ENCODE results near the gene IKBIP. TPM values are rescaled to one million over a fixed set of nuclear protein-coding genes. Genes with fewer than 3 reads are reported as not detected.
"Not testable (repeated sequence)": the region's sequence is repeated elsewhere in the genome, so short reads cannot be mapped to it uniquely, and the experiment has no call there.

IKBIP gene
- total RNA-seq, 1 donor from 2014 or later: 74.2 TPM

DNA sequence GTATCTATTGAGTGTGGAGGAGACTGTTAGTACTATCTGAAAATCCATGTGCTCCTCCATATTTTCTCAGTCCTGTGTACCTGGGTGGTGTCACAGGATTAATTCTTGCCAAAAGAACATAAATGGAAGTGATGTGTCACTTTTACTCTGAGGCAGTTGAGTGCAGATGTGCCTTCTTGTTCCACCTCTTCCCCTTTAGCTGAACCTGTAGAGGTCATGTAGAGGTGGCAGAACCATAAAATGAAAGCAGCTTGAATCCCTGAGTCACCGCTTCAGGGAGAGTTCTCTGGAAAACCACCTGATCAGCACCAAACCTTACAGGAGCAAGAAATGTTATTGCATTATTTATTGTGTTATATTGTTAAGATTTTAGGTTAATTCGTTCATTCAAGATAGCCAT, 65.8 kb downstream of the IKBIP start:
- no peak for DNase-seq (ENCODE audit: extremely low read depth, low read depth, low spot score)

GRCh38 chr12:98578392-98578791, 66.2 kb downstream of the IKBIP start:
- no peak for DNase-seq (ENCODE audit: extremely low read depth, low read depth, low spot score)

DNA sequence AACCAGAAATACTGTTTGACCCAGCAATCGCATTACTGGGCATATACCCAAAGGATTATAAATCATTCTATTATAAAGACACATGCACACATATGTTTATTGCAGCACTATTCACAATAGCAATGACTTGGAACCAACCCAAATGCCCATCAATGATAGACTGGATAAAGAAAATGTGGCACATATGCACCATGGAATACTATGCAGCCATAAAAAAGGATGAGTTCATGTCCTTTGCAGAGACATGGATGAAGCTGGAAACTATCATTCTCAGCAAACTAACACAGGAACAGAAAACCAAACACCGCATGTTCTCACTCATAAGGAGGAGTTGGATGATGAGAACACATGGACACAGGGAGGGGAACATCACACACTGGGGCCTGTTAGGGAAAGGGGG, 67.8 kb downstream of the IKBIP start:
- DNase-seq (ENCODE audit: extremely low read depth, low read depth, low spot score): not testable (repeated sequence)

DNA sequence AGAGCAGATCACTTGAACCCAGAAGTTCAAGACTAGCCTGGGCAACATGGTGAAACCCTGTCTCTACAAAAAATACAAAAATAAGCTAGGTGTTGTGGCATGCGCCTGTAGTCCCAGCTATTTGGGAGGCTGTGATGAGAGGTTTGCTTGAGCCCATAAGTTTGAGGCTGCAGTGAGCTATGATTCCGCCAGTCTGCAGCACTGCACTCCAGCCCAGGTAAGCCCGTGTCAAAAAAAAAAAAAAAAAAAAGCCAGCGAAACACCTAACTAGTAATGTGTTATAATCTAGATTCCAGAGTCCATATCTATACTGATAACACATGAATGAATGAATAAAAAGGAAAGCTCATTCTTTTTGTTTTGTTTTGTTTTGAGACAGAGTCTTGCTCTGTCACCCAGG, 69.6 kb downstream of the IKBIP start:
- DNase-seq (ENCODE audit: extremely low read depth, low read depth, low spot score): no peak

Other genes with a start within 250 kb of the IKBIP start
- gene TMPO, start 129.2 kb downstream of the IKBIP start, total RNA-seq: 58.0 and 65.3 TPM in 2 replicates
- 417 and 545 TPM in 2 replicates for gene SLC25A3, start 51.1 kb downstream of the IKBIP start, total RNA-seq
- 23.3 and 27.4 TPM in 2 replicates for gene APAF1, start 502 bp upstream of the IKBIP start, total RNA-seq

Measured in glomerular endothelial cell (primary cell).